Panc1 (cell line): ENCODE results near the gene POU3F2. TPM values are rescaled to one million over a fixed set of nuclear protein-coding genes. Genes with fewer than 3 reads are reported as not detected.

Experiments
- ATAC-seq: fragments of 200-7000 bp; cut with Tn5 transposase; 2 replicates; pipeline ENCODE4 v1.9.1; 2020; ENCODE audit warnings: mild to moderate bottlenecking, moderate library complexity
- BruUV-seq: library from RNA; stranded (reverse); fragments of 400-500 nt; replicated peaks from 2 replicates; lab custom pipeline; 2021; lab: Mats Ljungman, UMichigan
- CTCF ChIA-PET: fragments of 300-600 bp; sonication (Branson Sonifier 250); formaldehyde crosslinking; loops from one replicate; lab custom pipeline; 2022; ENCODE audit warnings: antibody characterized with exemption; lab: Charles Lee
- POLR2A ChIA-PET: fragments of 300-600 bp; sonication (Branson Sonifier 250); formaldehyde crosslinking; loops from one replicate; lab custom pipeline; 2022; ENCODE audit warnings: antibody characterized with exemption; lab: Charles Lee
- DNase-seq: peaks from one replicate; pipeline ENCODE4 v3.0.0-alpha.2; 2010; ENCODE audit warnings: low read depth, low spot score
- H3K27ac ChIP-seq: 2 replicates; pipeline ENCODE4 v1.5.1; 2011; ENCODE audit warnings: mild to moderate bottlenecking, low read length, inconsistent platforms
- H3K27me3 ChIP-seq: fragments of 200-500 bp; sonication (Bioruptor generic); 2 replicates; pipeline ENCODE4 v1.6.0; 2014; ENCODE audit warnings: low read length, inconsistent platforms; ENCODE audit not compliant: control insufficient read depth, insufficient read depth
- H3K36me3 ChIP-seq: fragments of 200-500 bp; sonication (Bioruptor generic); 2 replicates; pipeline ENCODE4 v1.5.1; 2014; ENCODE audit warnings: inconsistent platforms, mild to moderate bottlenecking, low read length, moderate library complexity; ENCODE audit not compliant: control insufficient read depth, insufficient read depth
- H3K4me1 ChIP-seq: 2 replicates; pipeline ENCODE4 v1.5.1; 2011; ENCODE audit warnings: inconsistent platforms, mild to moderate bottlenecking, low read length, moderate library complexity; ENCODE audit not compliant: control insufficient read depth, insufficient read depth
- H3K4me3 ChIP-seq, 2 experiments: 2 replicates each; pipeline ENCODE4 v1.5.1; 2011 to 2012; ENCODE audit warnings: low read depth in 2 of 2, low read length in 2 of 2, mild to moderate bottlenecking in 2 of 2, inconsistent platforms in 1 of 2, moderate library complexity in 1 of 2
- H3K9me3 ChIP-seq: fragments of 200-500 bp; sonication (Bioruptor generic); 2 replicates; pipeline ENCODE4 v1.5.1; 2014; ENCODE audit warnings: low read depth, mild to moderate bottlenecking, inconsistent platforms, low read length, moderate library complexity; ENCODE audit not compliant: control insufficient read depth, insufficient read depth
- CTCF ChIP-seq: fragments of 450-650 bp; IDR thresholded peaks from 2 replicates; pipeline ENCODE4 v1.5.1; 2017; ENCODE audit warnings: mild to moderate bottlenecking
- POLR2AphosphoS5 ChIP-seq: IDR thresholded peaks from 2 replicates; pipeline ENCODE4 v1.6.1; 2012; ENCODE audit warnings: mild to moderate bottlenecking, low read depth, low read length, moderate library complexity
- REST ChIP-seq, 2 experiments: IDR thresholded peaks; 2 replicates each; pipeline ENCODE4 v1.6.1; 2011 to 2012; ENCODE audit warnings: low read depth in 2 of 2, control low read depth in 1 of 2, low read length in 1 of 2, mild to moderate bottlenecking in 1 of 2, moderate library complexity in 1 of 2; ENCODE audit not compliant: insufficient read depth in 1 of 2
- SIN3A ChIP-seq: IDR thresholded peaks from 2 replicates; pipeline ENCODE4 v1.6.1; 2012; ENCODE audit warnings: low read depth, mild to moderate bottlenecking, low read length, moderate library complexity, borderline replicate concordance; ENCODE audit not compliant: insufficient read depth
- TCF7L2 ChIP-seq: IDR thresholded peaks from 2 replicates; pipeline ENCODE4 v1.6.1; 2011; ENCODE audit warnings: mild to moderate bottlenecking, low read depth, low read length, inconsistent platforms
- in situ Hi-C: cut with HindIII; loops from 2 replicates; pipeline ENCODE4 v1.10.0; 2016; ENCODE audit warnings: low sequenced_read_pairs, low pct_unique_long_range_greater_than_20kb
- intact Hi-C: fragments of 100-400 bp; cut with micrococcal nuclease; formaldehyde crosslinking; loops from one replicate; pipeline ENCODE4 v1.10.0; 2022; ENCODE audit not compliant: unreplicated experiment
- total RNA-seq: library from RNA; stranded (reverse); gene quantifications from one replicate; pipeline ENCODE4 v1.2.1, GENCODE V29; 2021; ENCODE audit not compliant: unreplicated experiment

POU3F2 gene
- total RNA-seq, 1 experiment from 2014 or later: not detected

GRCh38 chr6:98808541-98809210 lies 25.7 kb upstream of the POU3F2 start:
- POLR2A ChIA-PET: no interaction called here

GRCh38 chr6:98812220-98812619 lies 22.2 kb upstream of the POU3F2 start:
- Histone ChIP-seq H3K9me3 (no peaks in the 10 kb centered on the region), H3K36me3 (no peaks in the 10 kb centered on the region; the same call in 1 of the 2 replicates), H3K4me1 (no peaks in the 10 kb centered on the region), H3K4me3 (no peak overlapping the region), H3K27ac (no peak overlapping the region), H3K27me3 (peaks cover 3% of the 10 kb centered on the region; the same call in 1 of the 2 replicates)
- DNase-seq: no peak
- no peak for ATAC-seq
- CTCF ChIA-PET: no interaction called here
- BruUV-seq: no TSS peak
- TF ChIP-seq POLR2AphosphoS5 (no peak), SIN3A (no peak), CTCF (no peak), REST (IDR thresholded peaks at IDR 0.05; ENCODE audit: insufficient read depth in 1 of 2, low read depth in 2 of 2, low read length in 1 of 2) (no peak), TCF7L2 (no peak)
- in situ Hi-C loops: no loop called here
- POLR2A ChIA-PET: no interaction called here
- intact Hi-C loops: no loop called here

More at GRCh38 chr6:98808541-98809210, 25.7 kb upstream of the POU3F2 start:
- no peaks in the 10 kb centered on the region; the same call in 1 of the 2 replicates for H3K27me3 ChIP-seq
- no peaks in the 10 kb centered on the region for H3K4me1 ChIP-seq
- BruUV-seq: no TSS peak
- TF ChIP-seq REST (IDR thresholded peaks at IDR 0.05; ENCODE audit: insufficient read depth in 1 of 2, low read depth in 2 of 2, low read length in 1 of 2) (no peak), CTCF (no peak), TCF7L2 (no peak), SIN3A (no peak), POLR2AphosphoS5 (no peak)
- in situ Hi-C loops: no loop called here
- H3K27ac ChIP-seq: no peak overlapping the region
- H3K9me3 ChIP-seq: no peaks in the 10 kb centered on the region
- no peak for DNase-seq
- H3K4me3 ChIP-seq: no peak overlapping the region
- ATAC-seq: no peak
- CTCF ChIA-PET: no interaction called here
- H3K36me3 ChIP-seq: no peaks in the 10 kb centered on the region; the same call in 1 of the 2 replicates
- intact Hi-C loops: no loop called here
